Measurements from ENCODE around the gene RFC2.

RFC2 gene

GRCh38 chr7:74190259-74190658 is 63.9 kb downstream of the RFC2 start:
- DNase-seq (ENCODE audit: low read depth): no peak

DNA sequence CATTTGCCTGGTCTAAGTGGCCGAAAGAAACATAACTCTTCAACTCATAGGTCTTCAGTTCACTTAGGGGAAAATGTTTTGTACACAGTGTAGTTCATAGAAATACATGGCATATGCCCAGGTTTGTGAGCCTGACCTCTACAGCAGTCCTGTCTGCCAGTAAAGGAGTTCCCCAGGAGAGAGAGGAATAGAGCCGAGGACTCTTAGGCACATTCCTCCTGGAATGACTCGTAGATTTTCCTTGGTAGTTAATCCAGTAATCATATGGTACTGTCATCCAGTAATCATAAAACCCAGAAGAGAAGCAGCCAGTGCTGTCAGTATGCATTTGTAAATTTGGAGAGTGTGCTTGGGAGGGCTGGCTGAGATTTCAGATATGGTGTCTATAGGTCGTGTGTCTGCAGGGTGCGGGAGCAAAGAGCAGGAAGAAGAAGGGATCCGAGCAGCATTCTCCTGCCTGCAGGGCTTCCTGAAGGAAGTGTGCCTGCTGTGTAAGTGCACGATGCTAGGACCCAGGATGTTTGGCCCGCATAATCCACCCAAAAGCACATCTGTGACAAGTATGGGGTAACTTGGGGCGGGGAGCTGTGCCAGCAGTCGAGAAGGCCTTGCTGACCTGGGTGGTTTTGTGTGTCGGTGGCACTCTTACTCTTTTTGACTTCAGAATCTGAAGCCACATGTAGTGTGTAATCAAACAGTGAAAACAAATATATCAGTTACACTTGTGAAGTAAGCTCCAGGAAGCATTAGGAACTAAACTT is 66.1 kb downstream of the RFC2 start:
- DNase-seq (ENCODE audit: low read depth): no peak

DNA sequence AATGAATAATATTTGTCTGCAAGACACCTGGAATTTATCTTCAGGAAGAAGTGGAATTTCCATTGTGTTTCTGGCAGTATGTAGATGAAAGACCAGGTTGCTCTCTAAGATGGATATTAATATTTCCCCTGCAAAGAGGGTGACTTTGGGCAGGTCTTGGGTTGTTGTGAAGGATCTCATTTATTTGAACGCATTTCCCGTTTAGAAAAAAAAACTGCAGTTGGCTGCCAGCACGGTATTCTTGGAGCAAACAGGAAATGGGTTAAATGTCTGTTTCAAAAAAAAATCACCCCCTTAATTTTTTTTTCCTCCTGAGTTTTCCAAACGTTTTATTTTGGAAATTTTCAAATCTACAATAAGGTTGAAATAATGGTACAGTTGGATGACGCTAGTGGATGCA is 68.6 kb downstream of the RFC2 start:
- no peak for DNase-seq (ENCODE audit: low read depth)

- DNase-seq (ENCODE audit: low read depth): no peak
These were observed 69.2 kb downstream of the RFC2 start for GRCh38 chr7:74185016-74185415.

DNA sequence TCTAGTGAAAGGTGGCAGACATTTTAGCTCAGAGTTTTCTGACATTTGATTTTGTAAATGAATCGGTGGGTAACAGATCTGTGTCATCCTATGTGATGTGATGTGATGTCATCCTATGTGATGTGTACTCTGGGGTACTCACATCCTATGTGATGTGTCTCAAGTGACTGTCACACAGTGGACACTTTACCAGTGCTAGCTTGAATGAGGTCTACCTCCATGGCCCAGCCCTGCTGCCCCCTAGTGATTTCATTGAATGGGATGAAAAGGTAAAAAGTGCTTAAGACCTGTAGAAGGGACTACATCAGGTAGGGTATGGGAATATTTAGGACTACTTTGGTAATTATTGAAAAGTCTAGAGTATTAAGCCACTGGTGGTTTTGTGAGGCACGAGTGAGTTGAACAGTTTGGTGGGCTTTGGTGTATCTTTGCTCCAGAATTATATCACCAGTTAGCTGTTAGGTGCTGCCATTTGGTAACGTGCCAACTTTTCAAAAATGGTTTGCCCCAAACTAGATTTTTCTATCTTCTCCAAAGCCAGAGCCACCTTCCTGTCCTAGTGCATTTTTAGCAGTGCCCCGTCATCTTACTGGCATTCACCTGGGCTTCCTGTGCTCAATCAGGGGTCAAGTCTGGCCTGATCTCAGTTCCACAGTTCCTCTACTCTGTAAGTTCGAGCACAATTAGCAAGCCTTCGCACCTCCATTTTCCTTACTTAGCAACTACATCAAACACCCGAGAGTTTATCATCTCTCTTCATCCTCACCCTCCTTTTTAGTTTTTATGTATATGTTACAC is 70.3 kb downstream of the RFC2 start:
- no peak for DNase-seq (ENCODE audit: low read depth)

- no peak for DNase-seq (ENCODE audit: low read depth)
These were observed 71.1 kb downstream of the RFC2 start for GRCh38 chr7:74183142-74183541.

GRCh38 chr7:74182453-74183090 is 71.6 kb downstream of the RFC2 start:
- no peak for DNase-seq (ENCODE audit: low read depth)

GRCh38 chr7:74181821-74182220 is 72.4 kb downstream of the RFC2 start:
- no peak for DNase-seq (ENCODE audit: low read depth)

All from stimulated activated CD8-positive, alpha-beta memory T cell treated with anti-CD3 and anti-CD28 coated beads, Interleukin-12 subunit alpha, Interleukin-12 subunit beta, amount 100 ng/mL, for 1 hour (primary cell).